SK-N-MC (cell line): ENCODE measurements around the gene FGFR4.

Source experiments
- EZH2 ChIP-seq: fragments of 200-600 bp; sonication (generic); IDR thresholded peaks from one replicate; pipeline ENCODE4 v1.6.1; 2017; ENCODE audit warnings: antibody characterized with exemption
- POLR2AphosphoS5 ChIP-seq: IDR thresholded peaks from 2 replicates; pipeline ENCODE4 v1.6.1; 2012; ENCODE audit warnings: mild to moderate bottlenecking, low read depth, low read length, borderline replicate concordance

DNA sequence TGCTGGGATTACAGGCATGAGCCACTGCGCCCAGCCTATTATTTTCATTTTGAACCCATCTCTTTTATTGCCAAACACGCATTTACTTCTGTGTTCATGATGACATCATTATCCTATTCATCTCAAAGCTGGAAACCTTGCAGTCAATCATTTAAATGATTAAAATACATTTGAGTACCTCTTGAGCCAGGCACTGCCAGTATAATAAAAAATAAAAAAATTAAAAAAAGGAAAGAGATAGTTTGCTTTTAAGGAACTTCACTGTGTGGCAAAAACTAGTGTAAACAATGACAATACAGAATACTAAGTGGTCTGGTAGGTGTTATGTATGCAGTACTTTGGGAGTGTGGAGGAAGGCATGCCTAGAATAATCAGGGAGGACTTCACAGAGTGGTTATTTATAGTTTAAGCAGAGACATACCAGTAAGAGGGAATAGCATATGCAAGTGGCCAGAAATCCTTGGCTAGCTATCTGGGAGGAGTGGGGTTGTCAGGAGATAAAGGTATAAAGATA lies 55.4 kb downstream of the FGFR4 start:
- TF ChIP-seq POLR2AphosphoS5 (no peak), EZH2 (no peak)
